Measurements from ENCODE around the gene PTPRG.
"Not testable (repeated sequence)": the region's sequence is repeated elsewhere in the genome, so short reads cannot be mapped to it uniquely, and the experiment has no call there.

Gene PTPRG

GRCh38 chr3:61561374-61562041, at the start of gene PTPRG:
Gene PTPRG, plus strand, starts transcription at chr3:61561571. Its CDS starts 717 bp downstream, at chr3:61562288.
- no peak for DNase-seq

GRCh38 chr3:61518590-61518989, 42.8 kb upstream of the PTPRG start:
- DNase-seq, result no peak

GRCh38 chr3:61520966-61521628, 40.3 kb upstream of the PTPRG start:
- DNase-seq, result no peak

GRCh38 chr3:61522060-61522459, 39.3 kb upstream of the PTPRG start:
- DNase-seq, result no peak

GRCh38 chr3:61522626-61523025, 38.7 kb upstream of the PTPRG start:
- no peak for DNase-seq

GRCh38 chr3:61524933-61525332, 36.4 kb upstream of the PTPRG start:
- no peak for DNase-seq

- DNase-seq, result no peak
Observed at GRCh38 chr3:61526308-61526707, 35.1 kb upstream of the PTPRG start.

GRCh38 chr3:61527011-61527410, 34.4 kb upstream of the PTPRG start:
- no peak for DNase-seq

GRCh38 chr3:61530355-61530754, 31.0 kb upstream of the PTPRG start:
- no peak for DNase-seq

- no peak for DNase-seq
Observed at GRCh38 chr3:61531528-61531927, 29.8 kb upstream of the PTPRG start.

- no peak for DNase-seq
Observed at GRCh38 chr3:61532739-61533500, 28.5 kb upstream of the PTPRG start.

GRCh38 chr3:61535826-61536225, 25.5 kb upstream of the PTPRG start:
- DNase-seq, result no peak

- no peak for DNase-seq
Observed at GRCh38 chr3:61537366-61537765, 24.0 kb upstream of the PTPRG start.

- DNase-seq, result no peak
Observed at GRCh38 chr3:61538486-61538885, 22.9 kb upstream of the PTPRG start.

GRCh38 chr3:61541694-61542093, 19.7 kb upstream of the PTPRG start:
- no peak for DNase-seq

GRCh38 chr3:61545716-61546115, 15.7 kb upstream of the PTPRG start:
- no peak for DNase-seq

GRCh38 chr3:61547625-61548024, 13.7 kb upstream of the PTPRG start:
- no peak for DNase-seq

- not testable (repeated sequence) for DNase-seq
Observed at GRCh38 chr3:61552704-61553103, 8.7 kb upstream of the PTPRG start.

- no peak for DNase-seq
Observed at GRCh38 chr3:61559136-61559731, 2.1 kb upstream of the PTPRG start.

- DNase-seq, result no peak
Observed at GRCh38 chr3:61560517-61561373, 626 bp upstream of the PTPRG start.

GRCh38 chr3:61562042-61562720, 810 bp downstream of the PTPRG start:
- DNase-seq, result no peak

- DNase-seq, result no peak
Observed at GRCh38 chr3:61562721-61563312, 1.4 kb downstream of the PTPRG start.
